ENCODE data around the gene NT5DC4. TPM values are rescaled to one million over a fixed set of nuclear protein-coding genes. Genes with fewer than 3 reads are reported as not detected.
A peak's percentile ranks its signal among the peaks of the same experiment; 100 is the strongest.

Gene NT5DC4
- total RNA-seq, 1 donor from 2014 or later = not detected

DNA sequence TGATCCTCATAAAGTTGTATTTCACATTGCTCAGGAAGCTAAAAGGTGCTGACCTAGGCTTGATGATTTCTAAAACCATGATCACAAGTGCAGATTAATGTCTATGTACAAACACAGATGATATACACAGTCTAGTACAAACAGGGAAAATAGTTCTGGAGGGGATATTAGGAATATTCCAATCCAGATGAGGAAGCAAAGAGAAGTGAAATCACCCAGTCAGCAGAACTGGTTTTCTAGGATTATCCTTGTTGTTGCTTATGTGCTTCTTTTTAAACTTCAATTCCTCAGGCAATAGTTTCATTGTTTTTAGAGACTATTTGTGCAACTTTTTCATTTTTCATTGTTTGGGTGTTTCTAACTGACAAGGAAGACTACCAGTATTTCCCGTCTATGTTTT is 58.8 kb downstream of the NT5DC4 start:
- Histone ChIP-seq H3K4me3 (ENCODE audit: insufficient read depth, low read depth, low read length) (no peak overlapping the region), H3K27ac (ENCODE audit: low read depth, low read length) (no peak overlapping the region), H4K20me1 (ENCODE audit: insufficient read depth, low read length) (no peaks in the 10 kb centered on the region), H3K36me3 (ENCODE audit: insufficient read depth, low read length) (no peaks in the 10 kb centered on the region), H3K4me2 (ENCODE audit: low read length) (no peak overlapping the region), H2AFZ (ENCODE audit: low read depth, low read length) (no peak overlapping the region), H3K79me2 (ENCODE audit: insufficient read depth, low read length) (no peaks in the 10 kb centered on the region), H3K27me3 (ENCODE audit: insufficient read depth, low read length) (no peaks in the 10 kb centered on the region), H3K9ac (ENCODE audit: low read length) (no peak overlapping the region), H3K9me3 (ENCODE audit: insufficient read depth, low read depth, low read length) (no peaks in the 10 kb centered on the region), H3K4me1 (ENCODE audit: insufficient read depth, low read length) (peaks cover 8% of the 10 kb centered on the region)
- no peak overlapping the region for H3K4me3 Mint-ChIP-seq (ENCODE audit: unreplicated experiment)
- peaks cover 3% of the 10 kb centered on the region for H3K9me3 Mint-ChIP-seq (ENCODE audit: unreplicated experiment)
- peaks cover 12% of the 10 kb centered on the region for H3K27me3 Mint-ChIP-seq (ENCODE audit: low read depth, unreplicated experiment)
- TF ChIP-seq CTCF (IDR thresholded peaks at IDR 0.05; ENCODE audit: insufficient read depth, low read depth, low read length) (no peak), EZH2 (IDR thresholded peaks at IDR 0.05; ENCODE audit: insufficient read depth, low read length) (no peak)
- DNase-seq (ENCODE audit: low read depth) = no peak
- no peak for FAIRE-seq
- H3K4me1 Mint-ChIP-seq (ENCODE audit: low read depth, unreplicated experiment) = peaks cover 9% of the 10 kb centered on the region
- H3K27ac Mint-ChIP-seq (ENCODE audit: unreplicated experiment) = no peak overlapping the region
- H3K36me3 Mint-ChIP-seq (ENCODE audit: low read depth, unreplicated experiment) = peaks cover 4% of the 10 kb centered on the region

DNA sequence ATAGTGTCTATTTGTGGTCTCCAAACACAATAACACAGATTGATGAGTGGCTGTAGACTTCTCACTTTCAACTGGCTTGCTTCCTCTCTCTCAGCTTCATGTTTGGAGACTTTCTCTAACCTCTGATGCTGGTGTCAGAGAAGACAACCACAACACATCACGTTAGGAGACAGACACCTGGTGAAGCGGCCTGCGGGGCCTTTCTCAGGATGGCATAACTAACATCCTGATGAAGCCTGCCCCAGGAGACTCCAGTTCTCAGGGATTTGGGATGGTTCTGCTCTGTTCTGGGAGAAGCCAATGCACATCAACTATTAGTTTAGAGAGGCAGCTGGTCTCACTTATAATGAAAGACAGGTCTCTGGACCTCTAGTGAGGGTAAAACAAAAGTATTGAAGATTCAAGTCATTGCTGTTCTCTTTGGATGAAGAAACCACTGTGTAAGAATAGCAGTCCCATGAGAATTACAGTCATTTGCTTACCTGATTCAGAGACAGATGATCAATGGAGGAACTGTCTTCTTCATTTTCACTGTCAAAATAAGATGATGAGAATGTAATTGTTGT is 61.5 kb downstream of the NT5DC4 start:
- no peak overlapping the region for H3K9ac ChIP-seq (ENCODE audit: low read length)
- no peak overlapping the region for H2AFZ ChIP-seq (ENCODE audit: low read depth, low read length)
- TF ChIP-seq EZH2 (IDR thresholded peaks at IDR 0.05; ENCODE audit: insufficient read depth, low read length) = no peak
- TF ChIP-seq CTCF (IDR thresholded peaks at IDR 0.05; ENCODE audit: insufficient read depth, low read depth, low read length) = no peak
- no peaks in the 10 kb centered on the region for H3K27me3 ChIP-seq (ENCODE audit: insufficient read depth, low read length)
- H3K4me1 ChIP-seq (ENCODE audit: insufficient read depth, low read length) = peaks cover 8% of the 10 kb centered on the region
- H3K36me3 ChIP-seq (ENCODE audit: insufficient read depth, low read length) = no peaks in the 10 kb centered on the region
- DNase-seq (ENCODE audit: low read depth) (no peak), FAIRE-seq (no peak)
- no peak overlapping the region for H3K4me2 ChIP-seq (ENCODE audit: low read length)
- Mint-ChIP-seq H3K27me3 (ENCODE audit: low read depth, unreplicated experiment) (peaks cover 10% of the 10 kb centered on the region), H3K4me1 (ENCODE audit: low read depth, unreplicated experiment) (peaks cover 3% of the 10 kb centered on the region), H3K4me3 (ENCODE audit: unreplicated experiment) (no peak overlapping the region), H3K27ac (ENCODE audit: unreplicated experiment) (no peak overlapping the region), H3K36me3 (ENCODE audit: low read depth, unreplicated experiment) (peaks cover under 1% of the 10 kb centered on the region), H3K9me3 (ENCODE audit: unreplicated experiment) (no peaks in the 10 kb centered on the region)
- no peaks in the 10 kb centered on the region for H3K79me2 ChIP-seq (ENCODE audit: insufficient read depth, low read length)
- no peaks in the 10 kb centered on the region for H3K9me3 ChIP-seq (ENCODE audit: insufficient read depth, low read depth, low read length)
- H3K4me3 ChIP-seq (ENCODE audit: insufficient read depth, low read depth, low read length) = no peak overlapping the region
- no peak overlapping the region for H3K27ac ChIP-seq (ENCODE audit: low read depth, low read length)
- H4K20me1 ChIP-seq (ENCODE audit: insufficient read depth, low read length) = no peaks in the 10 kb centered on the region

GRCh38 chr2:112783187-112783714 is 62.4 kb downstream of the NT5DC4 start:
- no peak for FAIRE-seq
- Histone ChIP-seq H3K4me2 (ENCODE audit: low read length) (peak overlapping the region; percentile 76), H3K9me3 (ENCODE audit: insufficient read depth, low read depth, low read length) (no peaks in the 10 kb centered on the region), H3K27me3 (ENCODE audit: insufficient read depth, low read length) (no peaks in the 10 kb centered on the region), H2AFZ (ENCODE audit: low read depth, low read length) (peak overlapping the region; percentile 4), H3K4me3 (ENCODE audit: insufficient read depth, low read depth, low read length) (no peak overlapping the region), H3K9ac (ENCODE audit: low read length) (no peak overlapping the region), H3K27ac (ENCODE audit: low read depth, low read length) (no peak overlapping the region), H3K4me1 (ENCODE audit: insufficient read depth, low read length) (peaks cover 8% of the 10 kb centered on the region), H3K36me3 (ENCODE audit: insufficient read depth, low read length) (no peaks in the 10 kb centered on the region), H3K79me2 (ENCODE audit: insufficient read depth, low read length) (no peaks in the 10 kb centered on the region), H4K20me1 (ENCODE audit: insufficient read depth, low read length) (no peaks in the 10 kb centered on the region)
- Mint-ChIP-seq H3K27ac (ENCODE audit: unreplicated experiment) (no peak overlapping the region), H3K9me3 (ENCODE audit: unreplicated experiment) (no peaks in the 10 kb centered on the region), H3K36me3 (ENCODE audit: low read depth, unreplicated experiment) (no peaks in the 10 kb centered on the region), H3K27me3 (ENCODE audit: low read depth, unreplicated experiment) (peaks cover 7% of the 10 kb centered on the region), H3K4me1 (ENCODE audit: low read depth, unreplicated experiment) (peaks cover 3% of the 10 kb centered on the region), H3K4me3 (ENCODE audit: unreplicated experiment) (no peak overlapping the region)
- no peak for DNase-seq (ENCODE audit: low read depth)
- TF ChIP-seq EZH2 (IDR thresholded peaks at IDR 0.05; ENCODE audit: insufficient read depth, low read length) = no peak
- no peak for TF ChIP-seq CTCF (IDR thresholded peaks at IDR 0.05; ENCODE audit: insufficient read depth, low read depth, low read length)

Measured in astrocyte (in vitro differentiated cells and primary cell).